Right ventricle myocardium superior (tissue), 1 donor: Measurements from ENCODE around the gene EDAR. TPM values are rescaled to one million over a fixed set of nuclear protein-coding genes. Genes with fewer than 3 reads are reported as not detected.

Experiments used
- ATAC-seq: fragments of 200-7000 bp; cut with Tn5 transposase; one replicate; pipeline ENCODE4 v1.9.1; 2020; ENCODE audit warnings: mild to moderate bottlenecking; ENCODE audit not compliant: poor library complexity
- DNase-seq: peaks from one replicate; pipeline ENCODE4 v3.0.0-alpha.2; 2020
- intact Hi-C: fragments of 100-400 bp; cut with DNase I; formaldehyde crosslinking; loops from one replicate; pipeline ENCODE4 v1.11.2; 2022
- total RNA-seq: library from RNA; stranded (reverse); fragmentation: NEBNext Ultra II Directional; extraction: Animal tissue kit (Norgen Biotek cat#: 25700); gene quantifications from one replicate; pipeline ENCODE4 v1.2.1, GENCODE V29; 2021
- donor health status: DM: no; HTN: yes; CAD: no; lungs with severe emphysema.

Gene EDAR
- total RNA-seq, 1 donor from 2014 or later, result 0.11 TPM

DNA sequence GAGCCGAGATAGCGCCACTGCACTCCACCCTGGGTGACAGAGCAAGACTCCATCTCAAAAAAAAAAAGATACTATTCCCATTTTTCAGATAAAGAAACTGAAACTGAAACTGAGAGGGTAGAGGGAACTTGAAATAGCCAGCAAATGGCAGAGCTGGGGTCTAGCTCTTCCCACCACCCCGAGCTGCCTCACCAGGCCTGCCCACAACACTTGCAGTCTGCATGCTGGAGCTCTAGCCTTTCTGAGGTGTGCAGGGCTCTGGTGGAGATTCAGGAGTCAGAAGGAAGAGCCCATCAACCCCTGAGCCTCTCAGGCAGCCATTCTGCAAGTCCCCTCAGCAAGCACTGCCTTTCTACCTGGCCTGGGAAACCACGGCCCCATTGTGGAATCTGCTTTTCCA lies 14.3 kb downstream of the EDAR start:
- DNase-seq (no peak), ATAC-seq (no peak)
- intact Hi-C loops, result no loop called here

DNA sequence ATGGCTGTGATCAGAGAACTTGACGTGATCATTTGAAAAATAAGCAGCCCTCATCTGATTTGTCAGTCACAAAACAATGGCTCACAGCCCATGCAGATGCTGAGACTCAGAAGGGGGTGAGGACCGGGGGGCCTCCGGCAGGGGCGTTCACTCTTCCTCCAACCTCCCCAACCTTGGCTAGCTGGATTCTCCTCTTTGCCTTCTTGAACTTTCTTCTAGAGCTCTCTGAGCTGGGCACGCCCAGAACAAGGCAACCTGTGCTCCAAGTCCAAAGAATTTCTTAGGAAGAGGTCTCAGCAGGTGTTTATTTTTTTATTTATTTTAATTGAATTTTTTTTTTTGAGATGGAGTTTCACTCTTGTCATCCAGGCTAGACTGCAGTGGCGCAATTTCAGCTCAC lies 16.4 kb downstream of the EDAR start:
- no peak for DNase-seq
- ATAC-seq, result no peak
- intact Hi-C loops, result no loop called here

DNA sequence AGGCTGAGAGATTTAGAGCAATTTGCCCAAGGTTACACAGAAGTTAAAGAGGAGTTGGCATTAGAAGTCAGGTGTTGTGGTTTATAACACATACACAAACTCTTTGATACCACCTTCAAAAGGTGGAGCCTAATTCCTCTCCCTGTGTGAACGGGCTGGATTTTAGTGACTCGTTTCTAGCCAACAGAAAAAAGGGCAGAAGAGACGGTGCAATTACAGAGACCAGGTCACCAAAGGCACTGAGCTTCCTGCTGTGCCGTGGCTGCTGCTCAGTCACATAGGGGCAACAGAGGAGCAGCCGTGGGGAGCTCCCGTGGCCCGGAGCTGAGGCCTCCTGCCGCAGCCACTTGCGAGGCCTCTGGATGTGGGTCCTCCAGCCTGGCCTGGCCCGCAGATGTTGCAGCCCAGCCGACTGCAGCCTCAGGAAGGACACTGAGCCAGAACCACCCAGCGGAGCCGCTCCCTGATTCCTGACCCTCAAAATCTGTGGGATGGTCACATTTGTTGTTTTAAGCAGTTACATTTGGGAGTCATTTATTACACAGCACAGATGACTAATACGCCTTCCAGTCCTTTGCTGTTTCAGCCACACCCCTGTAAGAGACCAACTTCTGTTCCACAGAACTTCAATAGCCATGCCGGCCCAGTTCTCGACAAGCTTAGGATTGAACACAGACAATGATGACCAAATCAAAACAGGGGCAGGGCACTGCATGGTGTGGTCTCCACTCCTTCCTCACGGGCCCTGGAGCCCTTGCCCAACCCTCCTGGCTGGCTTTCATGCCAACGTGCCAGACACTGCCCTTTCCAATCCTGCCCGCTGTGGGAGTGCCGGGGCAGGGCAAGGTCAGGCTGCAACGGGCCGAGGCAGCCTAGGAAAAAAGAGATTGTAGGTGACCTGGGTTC lies 17.1 kb downstream of the EDAR start:
- intact Hi-C loops, result no loop called here
- DNase-seq, result peak; percentile 45
- peak; percentile 84 for ATAC-seq

GRCh38 chr2:108970369-108970768 lies 18.7 kb downstream of the EDAR start:
- DNase-seq, result no peak
- intact Hi-C loops, result no loop called here
- ATAC-seq, result no peak

- intact Hi-C loops, result no loop called here
- ATAC-seq (no peak), DNase-seq (no peak)
These were observed 19.2 kb downstream of the EDAR start for GRCh38 chr2:108969856-108970255.

- DNase-seq (no peak), ATAC-seq (no peak)
- intact Hi-C loops, result no loop called here
These were observed 20.4 kb downstream of the EDAR start for GRCh38 chr2:108968619-108969018.

- intact Hi-C loops, result no loop called here
- ATAC-seq (no peak), DNase-seq (no peak)
These were observed 21.3 kb downstream of the EDAR start for GRCh38 chr2:108967757-108968156.

- ATAC-seq, result no peak
These were observed 23.3 kb downstream of the EDAR start for GRCh38 chr2:108965540-108966289.

GRCh38 chr2:108963057-108963456 lies 26.0 kb downstream of the EDAR start:
- ATAC-seq, result no peak
- DNase-seq, result no peak
- intact Hi-C loops, result no loop called here

More at GRCh38 chr2:108965540-108966289, 23.3 kb downstream of the EDAR start:
- intact Hi-C loops, result no loop called here
- DNase-seq, result no peak

DNA sequence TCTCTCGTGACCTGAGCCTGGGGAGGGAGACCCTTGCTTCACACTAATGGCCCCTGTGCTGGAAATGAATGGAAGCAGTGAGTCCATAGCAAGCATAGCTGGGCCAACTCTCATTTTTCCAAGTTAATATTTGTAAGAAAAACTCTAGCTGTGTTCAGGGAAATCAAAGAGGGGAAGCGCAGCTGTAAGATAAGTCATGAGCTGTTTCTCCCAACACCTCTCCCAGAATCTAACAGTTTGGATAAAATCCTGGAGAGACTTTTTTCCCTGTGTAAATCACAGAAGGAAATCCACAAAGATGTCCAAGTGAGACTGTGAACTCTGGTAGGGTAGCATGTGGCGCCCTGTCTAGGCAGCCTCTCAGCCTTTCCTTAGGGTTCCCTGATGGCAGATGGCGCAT lies 27.2 kb downstream of the EDAR start:
- intact Hi-C loops, result no loop called here
- no peak for ATAC-seq
- no peak for DNase-seq

DNA sequence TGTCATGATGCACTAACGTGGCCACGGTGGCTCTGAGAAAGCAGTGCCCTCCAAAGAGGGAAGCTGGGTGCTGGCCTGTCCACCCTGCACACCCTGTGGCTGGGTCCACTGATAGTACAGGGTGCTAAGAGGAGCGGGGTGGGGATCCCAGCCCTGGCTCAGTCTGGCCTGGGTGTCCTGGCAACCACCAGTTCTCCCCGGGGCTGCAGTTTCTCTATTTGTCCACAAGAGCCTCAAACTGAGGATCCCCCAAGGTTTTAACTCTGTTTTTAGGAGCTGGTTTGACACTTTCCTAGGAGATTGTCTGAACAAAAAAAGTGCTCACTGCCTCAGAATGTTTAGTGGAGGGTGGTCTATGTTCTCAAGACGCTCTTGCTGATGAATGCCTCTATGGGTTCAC lies 29.0 kb downstream of the EDAR start:
- intact Hi-C loops, result no loop called here
- no peak for ATAC-seq

DNA sequence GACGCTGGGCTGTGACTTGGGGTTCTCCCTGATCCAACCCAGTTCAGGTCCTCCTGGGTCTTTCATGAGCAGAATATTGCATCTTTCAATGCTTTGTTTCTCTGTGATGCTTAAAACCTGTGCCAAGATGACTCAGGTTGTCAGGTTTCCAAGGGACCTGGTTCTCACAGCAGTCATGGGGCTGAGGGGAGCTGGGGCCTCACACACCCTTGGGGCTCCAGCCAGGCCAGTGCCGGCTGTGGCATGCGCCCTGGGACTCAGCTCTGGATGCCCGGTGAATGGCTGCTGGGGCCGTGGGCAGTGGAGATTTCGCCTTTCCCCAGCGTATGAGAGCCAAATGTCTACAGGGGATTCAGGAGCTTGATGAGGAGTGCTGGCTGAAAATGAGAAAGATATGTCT lies 29.6 kb downstream of the EDAR start:
- ATAC-seq, result no peak
- no peak for DNase-seq
- intact Hi-C loops, result no loop called here

More for the DNA sequence above, 29.0 kb downstream of the EDAR start:
- no peak for DNase-seq

DNA sequence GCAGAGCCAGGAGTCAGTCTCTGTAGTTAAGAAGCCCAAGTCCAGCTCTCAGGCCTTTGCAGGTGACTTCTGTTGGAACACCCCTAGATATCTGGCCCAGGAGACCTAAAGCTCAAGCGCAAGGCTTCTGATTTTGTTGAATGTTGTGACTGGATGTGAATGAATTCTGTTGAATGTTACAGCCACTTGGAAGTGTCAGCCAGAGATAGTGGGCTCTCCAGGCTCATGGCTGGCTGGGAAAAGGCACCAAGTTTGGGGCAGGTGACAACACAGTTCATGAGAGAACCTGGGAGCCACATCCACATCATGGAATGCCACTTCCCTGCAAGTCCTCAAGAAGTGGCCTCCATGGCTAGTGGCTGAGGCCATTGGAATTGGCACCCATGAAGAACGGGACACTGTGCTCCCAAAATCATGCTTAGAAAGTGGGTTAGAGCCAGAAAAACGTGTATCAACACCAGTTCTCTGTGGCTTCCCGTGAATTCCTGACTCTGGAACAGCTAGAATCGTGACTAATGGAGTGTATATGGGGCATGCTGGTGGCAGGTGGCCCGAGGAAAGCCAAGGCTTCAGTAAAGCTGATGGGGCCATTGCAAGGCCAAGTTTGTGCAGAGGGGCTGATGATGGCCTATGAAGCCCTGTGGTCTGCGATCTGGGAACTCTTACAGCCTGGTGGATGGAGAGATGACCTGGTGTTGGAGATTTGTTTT lies 30.2 kb downstream of the EDAR start:
- peak; percentile 84 for ATAC-seq
- DNase-seq, result no peak
- intact Hi-C loops, result no loop called here

- no peak for DNase-seq
- ATAC-seq, result no peak
- intact Hi-C loops, result no loop called here
These were observed 31.0 kb downstream of the EDAR start for GRCh38 chr2:108958002-108958401.

GRCh38 chr2:108956375-108956774 lies 32.6 kb downstream of the EDAR start:
- intact Hi-C loops, result no loop called here
- DNase-seq, result no peak
- ATAC-seq, result no peak

DNA sequence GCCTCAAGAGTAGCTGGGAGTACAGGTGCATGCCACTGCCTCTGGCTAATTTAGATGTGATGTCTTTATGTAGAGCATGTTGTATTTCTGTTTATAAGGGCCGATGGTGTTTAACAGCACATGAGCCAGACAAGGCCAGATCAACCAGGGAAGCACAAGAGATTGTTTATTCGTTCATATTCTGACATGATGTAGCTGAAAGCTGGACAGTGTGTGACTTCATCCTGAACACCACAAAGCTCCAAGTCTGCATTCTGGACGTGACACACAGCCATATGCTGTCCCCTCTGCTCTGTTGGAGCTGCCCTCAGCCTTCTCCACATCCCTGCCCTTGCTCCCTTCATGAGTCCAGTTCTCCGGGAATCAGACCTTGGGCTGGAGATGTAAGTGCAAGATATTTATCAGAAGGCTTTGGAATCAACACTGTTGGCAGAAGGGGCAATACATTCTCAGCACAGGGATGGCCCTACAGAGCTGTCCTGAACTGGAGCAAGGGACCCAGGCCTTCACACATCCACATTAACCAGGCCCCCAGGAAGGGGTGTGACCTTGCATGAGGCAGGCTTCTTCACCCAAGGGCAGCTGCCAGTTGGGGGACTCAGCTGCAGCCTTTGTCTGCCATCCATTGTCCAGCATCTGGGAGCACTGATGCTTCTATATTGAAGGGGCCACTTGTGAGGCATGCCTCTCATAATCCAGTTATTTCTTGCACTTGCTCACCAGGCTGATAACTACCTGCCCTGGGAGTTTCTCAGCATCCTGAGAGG lies 38.5 kb downstream of the EDAR start:
- intact Hi-C loops, result no loop called here
- no peak for ATAC-seq
- DNase-seq, result no peak

GRCh38 chr2:108949316-108950239 lies 39.4 kb downstream of the EDAR start:
- intact Hi-C loops, result no loop called here
- DNase-seq, result no peak
- no peak for ATAC-seq
